Measurements from ENCODE around the gene FMNL2. TPM values are rescaled to one million over a fixed set of nuclear protein-coding genes. Genes with fewer than 3 reads are reported as not detected.

The FMNL2 gene
- total RNA-seq, 1 donor from 2014 or later: 166 TPM

DNA sequence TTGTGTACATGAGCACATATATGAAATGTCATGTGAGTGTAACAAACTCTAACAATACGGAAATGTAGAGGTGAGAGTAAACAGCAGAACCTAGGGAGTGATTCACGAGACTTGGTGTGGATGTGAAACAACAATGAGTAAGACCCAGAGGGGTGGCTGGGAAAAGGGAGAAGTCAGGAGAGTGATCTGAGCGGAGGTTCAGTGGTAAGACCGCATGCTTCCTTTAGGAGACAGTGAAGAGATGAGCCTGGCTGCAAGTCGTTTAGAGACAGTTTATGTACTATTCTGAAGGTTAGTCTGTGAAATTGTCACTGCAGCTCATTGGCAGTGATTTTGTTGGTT is 231.7 kb downstream of the FMNL2 start:
- Mint-ChIP-seq H3K4me3 (ENCODE audit: unreplicated experiment) (no peak overlapping the region), H3K27me3 (ENCODE audit: unreplicated experiment) (peaks cover 3% of the 10 kb centered on the region), H3K4me1 (ENCODE audit: low read depth, unreplicated experiment) (peaks cover 18% of the 10 kb centered on the region), H3K9me3 (ENCODE audit: unreplicated experiment) (peaks cover 2% of the 10 kb centered on the region), H3K36me3 (ENCODE audit: unreplicated experiment) (no peaks in the 10 kb centered on the region), H3K27ac (ENCODE audit: unreplicated experiment) (no peak overlapping the region)
- no peak for DNase-seq
- TF ChIP-seq, protein P1, sequence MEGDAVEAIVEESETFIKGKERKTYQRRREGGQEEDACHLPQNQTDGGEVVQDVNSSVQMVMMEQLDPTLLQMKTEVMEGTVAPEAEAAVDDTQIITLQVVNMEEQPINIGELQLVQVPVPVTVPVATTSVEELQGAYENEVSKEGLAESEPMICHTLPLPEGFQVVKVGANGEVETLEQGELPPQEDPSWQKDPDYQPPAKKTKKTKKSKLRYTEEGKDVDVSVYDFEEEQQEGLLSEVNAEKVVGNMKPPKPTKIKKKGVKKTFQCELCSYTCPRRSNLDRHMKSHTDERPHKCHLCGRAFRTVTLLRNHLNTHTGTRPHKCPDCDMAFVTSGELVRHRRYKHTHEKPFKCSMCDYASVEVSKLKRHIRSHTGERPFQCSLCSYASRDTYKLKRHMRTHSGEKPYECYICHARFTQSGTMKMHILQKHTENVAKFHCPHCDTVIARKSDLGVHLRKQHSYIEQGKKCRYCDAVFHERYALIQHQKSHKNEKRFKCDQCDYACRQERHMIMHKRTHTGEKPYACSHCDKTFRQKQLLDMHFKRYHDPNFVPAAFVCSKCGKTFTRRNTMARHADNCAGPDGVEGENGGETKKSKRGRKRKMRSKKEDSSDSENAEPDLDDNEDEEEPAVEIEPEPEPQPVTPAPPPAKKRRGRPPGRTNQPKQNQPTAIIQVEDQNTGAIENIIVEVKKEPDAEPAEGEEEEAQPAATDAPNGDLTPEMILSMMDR (IDR thresholded peaks at IDR 0.05; ENCODE audit: partially characterized antibody, unreplicated experiment): no peak

GRCh38 chr2:152568531-152568930 is 233.6 kb downstream of the FMNL2 start:
- Mint-ChIP-seq H3K9me3 (ENCODE audit: unreplicated experiment) (peaks cover 2% of the 10 kb centered on the region), H3K36me3 (ENCODE audit: unreplicated experiment) (no peaks in the 10 kb centered on the region), H3K4me1 (ENCODE audit: low read depth, unreplicated experiment) (peaks cover 20% of the 10 kb centered on the region), H3K27me3 (ENCODE audit: unreplicated experiment) (peaks cover 3% of the 10 kb centered on the region), H3K27ac (ENCODE audit: unreplicated experiment) (no peak overlapping the region), H3K4me3 (ENCODE audit: unreplicated experiment) (no peak overlapping the region)
- TF ChIP-seq, protein P1 (IDR thresholded peaks at IDR 0.05; ENCODE audit: partially characterized antibody, unreplicated experiment): no peak
- DNase-seq: no peak

DNA sequence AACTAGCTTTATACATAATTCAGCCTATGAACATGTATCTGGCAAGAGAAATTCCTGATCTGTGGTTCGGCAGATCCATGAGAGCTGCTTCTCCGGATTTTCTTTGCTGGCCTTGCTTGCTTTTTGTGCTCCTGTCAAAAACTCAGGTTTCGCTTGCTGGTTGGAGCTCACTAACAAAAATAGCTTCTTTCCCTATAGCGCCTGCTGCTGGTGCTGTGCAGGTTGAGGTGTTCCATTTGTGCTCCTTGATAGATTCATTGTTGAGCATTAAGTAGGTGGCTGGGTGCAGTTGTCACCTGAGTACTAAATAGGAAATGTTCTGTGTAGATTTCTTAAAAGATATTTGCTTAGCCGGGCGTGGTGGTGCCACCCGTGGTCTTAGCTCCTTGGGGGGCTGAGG is 234.2 kb downstream of the FMNL2 start:
- Mint-ChIP-seq H3K36me3 (ENCODE audit: unreplicated experiment) (no peaks in the 10 kb centered on the region), H3K4me3 (ENCODE audit: unreplicated experiment) (no peak overlapping the region), H3K4me1 (ENCODE audit: low read depth, unreplicated experiment) (peaks cover 18% of the 10 kb centered on the region), H3K27ac (ENCODE audit: unreplicated experiment) (no peak overlapping the region), H3K9me3 (ENCODE audit: unreplicated experiment) (peaks cover 2% of the 10 kb centered on the region), H3K27me3 (ENCODE audit: unreplicated experiment) (peaks cover 3% of the 10 kb centered on the region)
- DNase-seq: no peak
- TF ChIP-seq, protein P1 (IDR thresholded peaks at IDR 0.05; ENCODE audit: partially characterized antibody, unreplicated experiment): no peak

DNA sequence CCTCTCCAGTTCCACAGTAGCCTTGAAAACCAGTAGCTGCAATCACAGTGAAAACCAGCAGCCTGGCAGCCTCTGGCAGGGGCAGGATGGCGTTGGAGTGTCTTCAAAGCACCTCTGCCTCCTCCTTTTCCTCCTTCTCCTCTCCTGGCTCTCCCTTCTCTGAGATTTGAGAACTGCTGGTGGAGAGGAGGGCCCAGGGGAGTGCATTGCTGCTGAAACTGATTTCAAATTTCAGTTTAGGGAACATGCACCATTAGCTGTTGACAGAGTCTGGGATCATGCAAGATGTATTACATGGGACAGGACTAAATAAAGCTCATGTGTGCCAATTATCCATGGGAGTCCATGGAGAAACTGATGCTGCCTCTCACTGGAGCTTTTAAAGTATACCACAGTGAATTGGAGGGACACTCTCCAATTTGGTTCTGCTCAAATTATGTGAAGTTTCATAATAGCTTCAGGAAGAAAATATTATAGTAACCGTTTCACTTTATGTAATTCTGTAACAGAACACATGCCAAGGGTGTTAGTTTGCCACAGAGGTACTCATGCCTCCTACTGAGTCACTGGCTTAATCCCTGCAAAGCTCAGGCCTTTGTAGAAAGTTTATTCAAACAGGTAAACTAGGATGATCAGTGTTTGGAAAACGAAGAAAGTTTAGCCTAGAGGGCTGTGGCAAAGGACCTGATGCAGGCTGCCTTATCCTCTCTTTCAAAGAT is 236.2 kb downstream of the FMNL2 start:
- Mint-ChIP-seq H3K27me3 (ENCODE audit: unreplicated experiment) (no peaks in the 10 kb centered on the region), H3K36me3 (ENCODE audit: unreplicated experiment) (no peaks in the 10 kb centered on the region), H3K9me3 (ENCODE audit: unreplicated experiment) (peaks cover 3% of the 10 kb centered on the region), H3K4me1 (ENCODE audit: low read depth, unreplicated experiment) (peaks cover 8% of the 10 kb centered on the region), H3K27ac (ENCODE audit: unreplicated experiment) (no peak overlapping the region), H3K4me3 (ENCODE audit: unreplicated experiment) (no peak overlapping the region)
- DNase-seq: no peak
- TF ChIP-seq, protein P1 (IDR thresholded peaks at IDR 0.05; ENCODE audit: partially characterized antibody, unreplicated experiment): no peak

- TF ChIP-seq, protein P1 (IDR thresholded peaks at IDR 0.05; ENCODE audit: partially characterized antibody, unreplicated experiment): no peak
- no peak for DNase-seq
- Mint-ChIP-seq H3K9me3 (ENCODE audit: unreplicated experiment) (peaks cover 1% of the 10 kb centered on the region), H3K27me3 (ENCODE audit: unreplicated experiment) (no peaks in the 10 kb centered on the region), H3K36me3 (ENCODE audit: unreplicated experiment) (no peaks in the 10 kb centered on the region), H3K4me1 (ENCODE audit: low read depth, unreplicated experiment) (peaks cover 4% of the 10 kb centered on the region), H3K4me3 (ENCODE audit: unreplicated experiment) (no peak overlapping the region), H3K27ac (ENCODE audit: unreplicated experiment) (no peak overlapping the region)
These were observed 237.1 kb downstream of the FMNL2 start for GRCh38 chr2:152572031-152572430.

All from glutamatergic neuron (in vitro differentiated cells).